ENCODE results near the gene PCDH15.

PCDH15 gene

DNA sequence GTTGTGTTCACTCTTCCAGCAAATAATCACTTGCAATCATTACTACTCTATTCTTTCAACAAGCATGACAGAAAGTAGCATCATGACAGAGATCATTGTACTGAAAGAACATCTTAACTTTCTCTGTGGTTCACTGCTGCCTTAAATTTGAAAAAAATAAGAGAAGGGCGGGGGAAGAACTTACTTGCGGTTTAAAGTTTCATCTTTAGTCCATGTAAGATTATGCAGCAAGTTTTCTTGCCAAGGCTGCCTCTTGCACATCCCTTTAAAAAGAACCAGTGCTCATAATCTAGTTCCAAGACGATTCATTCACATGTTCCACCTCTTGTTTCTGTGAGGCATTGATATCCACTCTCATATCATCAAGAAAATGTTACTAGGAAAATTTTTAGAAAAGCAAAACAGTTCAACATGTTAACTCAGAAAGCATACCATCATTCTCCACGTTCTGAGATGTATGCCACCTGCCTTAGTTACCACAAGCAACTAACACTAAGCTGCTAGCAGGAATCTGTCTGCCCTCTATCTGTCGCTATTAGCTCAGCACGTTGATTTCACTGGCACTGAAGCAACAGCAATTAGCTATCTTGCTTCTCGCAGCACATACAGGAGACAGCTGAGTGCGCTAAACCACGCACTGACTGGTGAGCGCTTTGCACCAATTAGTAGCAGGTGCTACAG is at the start of gene PCDH15:
PCDH15 (minus strand) TSS at position 491 of the 681 bp plus-strand sequence. CDS start 136,969 bp downstream, outside the sequence.
- no peak for DNase-seq (ENCODE audit: low spot score)

DNA sequence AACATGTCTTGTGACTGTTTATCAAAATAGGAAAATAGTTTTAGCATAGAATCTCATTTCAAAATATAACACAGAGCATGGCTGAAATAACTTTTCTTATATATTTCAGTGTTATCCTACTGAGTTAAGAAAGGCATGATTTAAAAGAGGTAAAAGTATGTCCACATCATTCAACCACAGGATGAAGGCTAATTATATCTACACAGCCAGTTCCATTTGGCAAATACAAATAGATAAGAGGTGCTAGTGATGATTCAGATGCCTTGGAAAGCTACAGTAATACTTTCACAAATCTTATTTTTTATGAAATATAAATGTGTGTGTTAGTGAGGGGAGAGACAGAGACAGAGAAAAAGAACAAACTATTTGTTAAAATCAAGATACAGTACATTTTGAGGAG is 42.9 kb upstream of the PCDH15 start:
- no peak for DNase-seq (ENCODE audit: low spot score)

DNA sequence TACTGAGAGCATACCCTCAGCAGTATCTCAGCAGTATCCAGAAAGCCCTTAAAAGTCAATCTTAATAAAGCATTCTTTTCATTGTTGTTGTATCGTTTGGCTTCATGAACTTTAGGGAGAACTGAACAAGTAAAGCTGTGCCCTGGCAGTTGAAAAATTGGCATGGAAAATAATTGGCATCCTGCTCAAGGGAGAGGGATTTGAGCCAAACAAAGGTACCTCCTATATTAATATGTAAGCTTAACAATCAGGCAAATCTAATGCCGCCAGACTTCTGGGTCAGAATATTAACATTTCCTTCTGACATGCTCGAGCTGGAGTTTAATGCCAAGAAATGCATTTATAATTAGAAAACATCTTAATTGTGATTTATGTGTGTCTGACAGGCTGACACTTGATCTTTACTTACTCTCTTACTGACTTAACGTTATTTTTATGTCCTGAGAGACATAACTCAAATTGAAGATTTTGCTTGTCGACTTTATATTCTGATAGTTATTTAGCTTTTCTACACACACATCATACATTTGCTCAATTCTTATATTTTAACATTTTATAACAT is 42.1 kb upstream of the PCDH15 start:
- DNase-seq (ENCODE audit: low spot score), result no peak

DNA sequence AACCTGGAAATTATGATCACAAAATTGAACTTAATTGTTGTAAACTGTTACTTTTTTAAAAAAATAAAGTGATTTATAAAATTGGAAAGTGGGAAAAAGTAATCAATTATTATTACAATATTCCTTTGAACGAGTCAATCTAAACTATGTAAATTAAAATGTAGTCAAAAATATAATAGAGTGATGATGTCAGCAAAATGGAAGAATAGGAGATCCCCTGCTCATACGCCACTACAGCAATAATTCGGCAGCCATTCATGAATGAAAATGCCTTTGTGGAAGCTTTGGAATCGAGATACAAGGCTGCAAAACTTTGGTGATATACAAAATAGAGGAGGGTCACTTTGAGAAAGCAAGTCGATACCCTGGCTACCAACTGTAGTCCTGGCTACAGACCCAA is 36.4 kb upstream of the PCDH15 start:
- DNase-seq (ENCODE audit: low spot score), result no peak

DNA sequence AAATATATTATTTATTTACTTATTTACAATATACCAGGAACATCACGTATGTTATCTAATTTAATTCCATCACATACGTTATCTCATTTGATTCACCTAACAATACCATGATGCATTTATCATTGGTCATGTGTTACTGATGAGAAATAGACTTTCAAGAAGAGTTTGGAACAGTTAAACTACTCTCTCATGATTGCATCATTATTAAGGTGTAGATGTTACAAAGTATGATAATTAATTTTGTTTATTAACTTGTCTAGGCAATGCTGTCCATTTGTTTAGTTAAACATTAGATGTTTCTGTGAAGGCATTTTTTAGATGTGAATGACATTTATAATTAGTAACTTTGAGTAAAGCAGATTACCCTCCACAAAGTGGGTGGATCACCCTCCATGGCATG is 32.0 kb upstream of the PCDH15 start:
- DNase-seq (ENCODE audit: low spot score), result no peak

DNA sequence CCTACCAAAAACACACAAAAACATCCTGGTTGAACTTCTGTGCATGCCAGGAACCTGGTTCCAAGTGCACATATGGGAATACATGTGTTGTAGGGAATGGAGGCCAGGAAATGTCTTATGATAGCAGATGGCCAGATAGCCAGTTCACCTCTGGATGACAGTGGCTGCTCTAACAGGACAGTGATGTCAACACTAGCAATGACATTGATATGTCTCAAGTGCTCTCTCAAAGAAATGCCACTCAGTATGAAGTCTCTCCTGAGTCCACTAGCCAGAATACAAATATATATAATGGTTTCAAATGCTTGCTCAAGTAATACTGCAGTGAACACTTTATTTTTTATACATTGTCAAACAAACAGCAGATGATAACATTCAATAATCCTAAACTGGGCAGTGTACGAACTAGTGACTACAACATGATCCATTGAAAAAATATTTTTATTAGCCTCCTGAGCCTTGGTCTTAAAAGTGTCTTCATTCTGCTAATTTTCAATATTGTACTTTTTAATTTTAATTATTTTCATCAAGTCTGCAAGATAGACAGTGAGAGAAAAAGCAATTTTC is 26.0 kb upstream of the PCDH15 start:
- DNase-seq (ENCODE audit: low spot score), result no peak

DNA sequence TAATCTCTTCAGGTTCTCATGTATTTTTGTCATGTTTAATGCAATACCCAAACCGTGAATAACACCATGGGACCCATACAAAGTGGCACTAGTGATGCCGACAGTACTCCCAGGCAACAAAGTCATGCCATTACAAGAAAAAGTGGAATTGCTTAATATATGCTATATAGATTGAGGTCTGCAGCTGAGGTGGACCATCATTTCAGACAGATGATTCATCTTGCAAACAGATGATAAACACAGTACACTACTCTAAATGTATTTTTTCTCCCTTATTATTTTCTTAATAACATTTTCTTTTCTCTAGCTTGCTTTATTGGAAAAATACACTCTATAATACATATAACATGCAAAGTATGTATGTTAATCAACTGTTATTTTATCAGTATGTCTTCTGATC is 14.6 kb upstream of the PCDH15 start:
- DNase-seq (ENCODE audit: low spot score), result no peak

DNA sequence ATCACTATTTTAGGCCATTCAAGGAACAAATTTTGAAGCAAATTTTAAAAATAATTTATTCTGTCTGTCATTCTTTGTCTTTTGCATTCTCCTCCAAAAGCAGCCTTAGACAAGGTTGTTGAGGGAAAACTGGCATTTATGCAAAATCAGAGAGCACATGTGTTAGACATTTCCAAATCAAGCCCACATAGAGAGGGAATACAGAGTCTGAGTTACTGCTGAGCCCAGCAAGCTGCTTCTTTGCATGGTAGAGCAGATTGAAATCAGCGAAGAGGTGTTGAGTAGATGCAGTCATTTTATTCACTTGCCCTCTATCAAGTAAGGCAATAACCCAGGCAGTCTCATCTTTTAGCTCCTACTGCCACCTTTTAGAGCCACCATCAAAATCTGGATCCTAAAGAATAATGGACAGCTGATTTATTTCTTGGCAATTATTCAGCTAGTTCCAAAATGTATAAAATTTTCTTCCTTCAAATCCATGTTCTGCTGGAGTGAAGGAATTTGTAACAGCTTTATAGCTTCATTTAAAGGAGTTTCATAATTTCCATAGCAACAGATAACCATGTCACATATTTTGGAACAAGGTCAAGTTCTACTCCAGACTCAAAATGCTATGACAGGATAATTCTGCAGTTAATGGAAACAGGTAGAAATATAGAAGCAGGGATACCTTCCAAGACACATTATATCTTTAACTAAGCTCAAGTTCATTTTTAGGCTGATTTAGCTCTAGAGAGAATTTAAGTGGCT is 7.3 kb upstream of the PCDH15 start:
- no peak for DNase-seq (ENCODE audit: low spot score)

DNA sequence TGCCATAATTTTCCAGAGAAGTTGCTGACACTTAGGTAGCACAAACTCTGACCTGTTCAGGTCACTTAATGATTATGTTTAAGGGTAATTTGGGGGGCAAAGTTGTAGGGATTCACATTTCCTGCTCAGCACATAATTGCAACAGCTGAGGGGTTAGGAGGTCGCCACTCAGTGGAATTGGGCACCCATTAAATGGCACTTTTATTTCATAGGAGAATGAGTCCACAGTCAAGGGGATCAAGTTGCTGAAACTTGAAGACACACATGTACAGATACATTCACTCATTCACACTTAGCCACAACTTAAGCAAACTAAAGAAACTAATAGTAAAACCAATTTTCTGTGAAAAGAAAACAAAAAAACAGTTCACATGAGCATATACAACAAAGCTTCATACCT is 1.5 kb downstream of the PCDH15 start:
- no peak for DNase-seq (ENCODE audit: low spot score)

DNA sequence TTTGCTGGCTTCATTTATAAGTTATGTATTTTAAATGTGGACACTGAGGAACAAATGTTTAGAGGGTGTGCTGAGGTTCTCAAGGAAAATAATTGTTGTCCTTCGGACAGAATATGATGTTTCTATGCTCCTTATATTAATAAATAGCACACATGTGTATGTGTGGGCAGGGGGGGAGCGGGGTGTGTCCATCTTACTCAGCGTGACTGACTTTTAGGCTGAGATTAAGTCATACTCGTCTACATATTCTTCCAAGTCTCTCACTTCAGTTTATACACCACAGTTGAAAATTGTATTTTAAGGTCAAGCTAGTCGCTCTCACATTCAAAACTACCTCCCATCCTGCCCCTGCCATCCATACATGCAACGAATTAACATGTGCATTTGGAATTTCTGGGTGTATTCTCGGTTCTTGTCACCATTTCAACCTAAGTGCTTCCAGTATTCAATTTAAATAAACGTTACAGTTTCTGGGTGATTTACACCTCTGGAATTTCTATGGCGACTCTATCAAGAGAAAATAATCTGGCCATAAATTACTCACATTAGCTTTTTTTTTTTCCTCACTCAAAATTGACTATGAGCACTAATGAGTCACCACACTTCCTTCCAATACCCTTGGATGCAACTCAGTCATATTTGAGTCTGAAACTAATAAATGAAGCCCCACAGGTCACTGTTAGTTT is 3.3 kb downstream of the PCDH15 start:
- peak; percentile 68 for DNase-seq (ENCODE audit: low spot score)

DNA sequence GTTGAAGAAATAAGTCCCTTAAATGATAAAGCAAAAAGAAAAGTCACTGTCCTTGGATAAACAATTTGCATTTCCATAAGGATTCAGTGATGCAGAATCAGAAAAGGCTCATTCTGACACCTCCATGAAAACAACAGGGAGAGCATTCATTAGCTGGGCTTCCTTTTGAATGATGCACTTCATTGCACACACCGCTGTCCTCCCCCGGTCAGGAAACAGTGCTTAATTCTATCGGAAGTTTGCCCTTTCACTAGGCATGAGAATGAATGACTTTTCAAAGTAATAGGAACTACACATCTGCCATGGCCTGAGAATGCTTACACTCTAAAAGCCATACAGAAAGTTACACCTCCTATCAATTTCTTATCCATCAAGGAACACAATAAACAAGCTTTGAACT is 4.2 kb downstream of the PCDH15 start:
- no peak for DNase-seq (ENCODE audit: low spot score)

DNA sequence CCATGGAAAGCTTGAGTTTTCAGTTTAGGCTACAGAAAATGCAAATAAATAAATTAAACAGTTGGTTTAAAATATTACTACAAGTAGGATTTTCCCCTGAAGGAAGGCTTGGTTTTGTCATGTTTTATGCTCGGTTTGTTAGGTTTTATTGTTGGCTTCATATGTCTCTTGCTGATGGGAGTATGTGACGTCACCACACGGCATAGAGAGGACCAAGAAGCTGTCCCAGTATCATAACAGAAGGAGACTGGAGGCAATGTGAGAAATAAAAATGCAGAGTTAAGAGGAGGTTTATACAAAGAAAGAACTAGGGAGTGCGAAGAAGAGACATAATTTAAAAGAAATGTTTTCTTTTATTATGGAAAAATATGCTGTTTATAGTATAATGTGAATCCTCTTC is 24.4 kb downstream of the PCDH15 start:
- no peak for DNase-seq (ENCODE audit: low spot score)

DNA sequence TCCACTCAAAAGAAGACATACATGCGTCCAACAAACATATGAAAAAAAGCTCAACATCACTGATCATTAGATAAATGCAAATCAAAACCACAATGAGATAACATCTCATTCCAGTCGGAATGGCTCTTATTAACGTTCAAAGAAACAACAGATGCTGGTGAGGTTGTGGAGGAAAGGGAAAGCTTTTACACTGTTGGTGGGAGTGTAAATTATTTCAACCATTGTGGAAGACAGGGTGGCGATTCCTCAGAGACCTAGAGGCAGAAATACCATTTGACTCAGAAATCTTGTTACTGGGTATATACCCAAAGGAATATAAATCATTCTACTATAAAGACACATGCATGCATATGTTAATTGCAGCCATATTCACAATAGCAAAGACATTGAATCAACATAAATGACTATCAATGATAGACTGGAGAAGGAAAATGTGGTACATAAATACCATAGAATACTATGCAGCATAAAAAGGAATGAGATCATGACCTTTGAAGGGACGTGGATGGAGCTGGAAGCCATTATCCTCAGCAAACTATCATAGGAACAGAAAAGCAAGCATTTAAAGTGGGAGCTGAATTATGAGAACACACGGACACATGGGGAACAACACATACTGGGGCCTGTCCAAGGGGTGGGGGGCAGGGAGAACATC is 28.4 kb downstream of the PCDH15 start:
- no peak for DNase-seq (ENCODE audit: low spot score)

DNA sequence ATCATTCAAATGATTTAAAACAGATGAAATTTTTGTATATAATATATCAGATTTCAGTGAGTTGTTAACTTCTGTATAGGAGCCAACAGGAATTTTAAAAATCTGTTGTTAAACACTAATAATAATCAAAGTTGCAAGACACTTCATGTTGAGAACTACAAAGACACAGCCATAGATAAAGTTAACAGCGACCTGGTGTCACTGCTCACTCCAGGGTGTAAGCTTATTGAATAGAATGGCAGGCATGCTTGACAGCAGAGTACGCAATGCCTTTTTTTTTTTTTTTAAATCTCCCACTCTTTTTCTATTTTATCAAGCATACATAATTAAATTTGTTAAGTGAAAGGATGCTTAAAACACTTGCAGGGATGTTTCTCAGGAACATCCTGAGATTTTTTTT is 32.0 kb downstream of the PCDH15 start:
- no peak for DNase-seq (ENCODE audit: low spot score)

DNA sequence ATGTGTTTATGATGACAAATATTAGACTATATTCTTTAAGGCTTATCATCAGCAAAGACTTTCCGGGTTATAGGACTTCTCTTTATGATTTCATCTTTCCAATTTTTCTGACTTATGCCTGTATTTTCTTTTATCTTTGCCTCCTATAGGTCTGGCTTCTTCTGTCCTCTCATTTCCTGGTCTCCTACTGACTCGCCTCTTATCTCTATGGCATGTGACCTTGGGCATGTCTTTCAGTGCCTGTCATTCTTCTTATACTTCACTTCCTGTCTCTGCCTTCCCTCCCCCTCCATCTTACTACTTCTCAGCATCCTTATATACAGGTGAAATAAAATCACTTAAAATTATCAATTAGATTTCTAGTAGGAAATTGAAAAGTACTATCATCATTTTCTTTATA is 42.2 kb downstream of the PCDH15 start:
- DNase-seq (ENCODE audit: low spot score), result no peak

DNA sequence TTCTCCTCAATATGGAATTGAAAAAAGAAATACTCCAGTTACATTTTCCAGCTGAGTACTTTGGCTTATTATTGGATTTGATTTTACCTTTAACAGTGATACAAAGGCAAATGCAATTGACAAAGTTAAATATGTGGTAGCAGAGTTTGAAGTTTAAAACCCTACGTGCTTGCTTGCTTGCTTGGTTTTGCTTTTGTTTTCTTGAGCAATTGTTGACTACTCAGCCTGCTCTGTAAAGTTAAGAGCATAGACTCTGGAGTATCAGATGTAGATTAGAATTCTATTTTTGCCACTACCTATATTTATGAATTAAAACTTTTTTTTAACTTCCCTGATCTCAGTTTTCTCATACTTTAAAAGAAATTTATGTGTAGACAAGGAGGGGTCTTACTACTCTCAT is 51.4 kb downstream of the PCDH15 start:
- no peak for DNase-seq (ENCODE audit: low spot score)

DNA sequence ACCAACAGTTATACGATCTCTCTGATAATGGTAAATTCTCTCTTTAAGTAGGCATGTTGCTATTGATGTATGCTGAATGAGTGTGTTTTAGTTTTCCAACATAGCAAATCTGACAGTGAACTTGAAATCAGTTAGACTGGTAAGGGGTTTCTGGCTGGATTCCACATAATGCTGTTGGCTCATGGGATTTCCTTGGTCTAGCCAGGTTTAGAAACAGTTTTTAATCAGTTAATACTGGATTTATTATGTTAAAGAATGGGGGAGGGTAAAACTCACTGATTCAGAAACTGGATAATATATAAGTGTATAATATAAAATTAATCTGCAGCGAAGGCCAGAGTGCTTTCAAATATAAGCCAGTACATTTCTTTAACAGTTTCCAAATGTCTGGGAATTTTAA is 55.6 kb downstream of the PCDH15 start:
- DNase-seq (ENCODE audit: low spot score), result no peak

DNA sequence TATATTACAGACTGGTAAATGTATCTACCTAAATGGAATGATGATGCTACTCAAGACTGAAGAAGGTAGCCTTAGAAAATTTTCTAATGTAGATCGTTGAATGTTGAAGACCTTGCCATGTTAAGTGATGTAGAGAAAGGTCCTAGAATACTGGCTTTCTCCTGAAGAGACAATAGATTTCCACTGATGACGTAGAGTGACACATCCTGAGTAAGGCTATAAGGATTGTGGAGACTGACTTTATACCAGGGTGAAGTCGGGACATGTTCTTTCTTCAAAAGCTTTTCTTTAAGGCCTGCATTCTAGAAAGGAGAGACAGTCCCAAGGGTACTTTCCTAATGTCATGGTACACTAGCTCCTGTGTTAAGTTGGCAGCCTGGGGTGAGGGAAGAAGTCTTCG is 58.6 kb downstream of the PCDH15 start:
- no peak for DNase-seq (ENCODE audit: low spot score)

DNA sequence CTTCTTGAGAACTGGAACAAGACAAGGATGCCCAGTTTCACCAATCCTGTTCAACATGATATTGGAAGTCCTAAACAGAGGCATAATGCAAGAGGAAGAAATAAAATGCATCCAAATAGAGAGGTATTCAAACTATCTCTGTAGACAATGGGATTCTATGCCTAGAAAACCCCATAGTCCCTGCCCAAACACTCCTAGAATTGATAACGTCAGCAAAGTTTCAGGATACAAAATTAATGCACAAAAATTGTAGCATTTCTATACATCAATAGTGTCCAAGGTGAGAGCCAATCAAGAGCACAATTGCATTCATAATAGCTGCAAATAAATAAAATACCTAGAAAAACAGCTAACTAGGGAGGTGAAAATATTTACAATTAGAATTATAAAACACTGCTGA is 72.5 kb downstream of the PCDH15 start:
- no peak for DNase-seq (ENCODE audit: low spot score)

DNA sequence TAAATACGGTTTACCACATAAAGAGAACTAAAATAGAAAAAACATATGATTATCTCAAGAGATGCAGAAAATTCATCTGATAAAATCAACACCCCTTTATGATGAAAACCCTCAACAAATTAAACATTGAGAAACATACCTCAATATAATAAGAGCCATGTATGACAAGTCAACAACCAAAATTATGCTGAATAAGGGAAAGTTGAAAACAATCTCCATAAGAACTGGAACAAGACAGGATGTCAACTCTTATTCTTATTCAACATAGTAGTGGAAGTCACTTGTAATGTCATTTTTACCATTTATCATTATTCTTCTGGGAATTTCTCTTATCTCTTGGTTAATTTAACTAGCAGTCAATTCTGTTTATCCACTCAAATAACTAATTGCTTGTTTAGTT is 79.0 kb downstream of the PCDH15 start:
- DNase-seq (ENCODE audit: low spot score), result no peak

DNA sequence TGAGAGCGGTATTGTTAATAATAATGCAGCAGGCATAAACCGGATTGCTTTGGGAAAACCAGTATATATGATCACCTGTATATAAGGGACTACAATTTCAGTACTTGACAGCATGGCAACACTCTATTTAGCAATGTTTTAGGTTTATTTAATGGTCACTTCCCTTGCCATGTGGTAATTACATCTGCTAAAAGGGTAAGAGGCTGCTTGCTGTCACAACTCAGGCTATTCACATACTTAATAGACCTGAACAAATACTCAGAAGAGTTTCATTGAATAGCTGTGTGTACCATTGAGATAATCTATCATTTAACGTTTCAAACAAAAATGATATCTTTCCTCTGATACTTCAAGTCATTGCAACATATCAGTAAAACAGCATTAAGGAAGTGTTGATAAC is 90.1 kb downstream of the PCDH15 start:
- DNase-seq (ENCODE audit: low spot score), result no peak

DNA sequence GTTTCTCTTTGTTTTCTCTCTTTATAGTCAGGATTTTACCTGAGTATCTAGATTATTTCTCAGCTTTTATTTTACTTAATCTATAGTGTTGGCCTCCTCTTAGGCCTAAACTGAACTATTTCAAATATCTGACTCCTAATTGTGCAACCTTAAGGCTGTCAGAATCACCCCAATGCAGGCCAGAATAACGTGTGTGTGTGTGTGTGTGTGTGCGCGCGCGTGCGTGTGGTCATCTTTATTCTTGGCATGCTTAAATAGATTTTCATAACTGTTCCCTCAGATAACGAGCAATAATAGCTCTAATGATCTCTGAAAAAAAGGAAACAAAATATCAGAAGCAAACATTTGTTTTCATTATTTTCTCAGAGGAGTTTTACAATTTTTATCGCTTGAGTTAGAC is 92.4 kb downstream of the PCDH15 start:
- no peak for DNase-seq (ENCODE audit: low spot score)

Measured in kidney capillary endothelial cell (primary cell).